NT2/D1 (cell line): ENCODE data around the gene OR4C3.
"Not testable (repeated sequence)": the region's sequence is repeated elsewhere in the genome, so short reads cannot be mapped to it uniquely, and the experiment has no call there.

Experiments
- DNase-seq: peaks from one replicate; pipeline ENCODE4 v3.0.0-alpha.2; 2011; ENCODE audit warnings: low read depth, low spot score
- H3K27me3 ChIP-seq: 2 replicates; pipeline ENCODE4 v1.6.0; 2011; ENCODE audit warnings: mild to moderate bottlenecking; ENCODE audit not compliant: insufficient read length, insufficient read depth
- H3K36me3 ChIP-seq: 2 replicates; pipeline ENCODE4 v1.6.1; 2011; ENCODE audit warnings: mild to moderate bottlenecking, low read length, mixed read lengths; ENCODE audit not compliant: insufficient read depth, insufficient read length
- H3K4me1 ChIP-seq: 2 replicates; pipeline ENCODE4 v1.5.1; 2011; ENCODE audit not compliant: insufficient read depth, insufficient read length
- H3K4me3 ChIP-seq: 2 replicates; pipeline ENCODE4 v1.5.1; 2011; ENCODE audit warnings: low read depth; ENCODE audit not compliant: insufficient read length
- H3K9ac ChIP-seq: 2 replicates; pipeline ENCODE4 v1.6.0; 2011; ENCODE audit warnings: low read depth; ENCODE audit not compliant: insufficient read length
- H3K9me3 ChIP-seq: 2 replicates; pipeline ENCODE4 v1.5.1; 2011; ENCODE audit warnings: mild to moderate bottlenecking, low read length; ENCODE audit not compliant: insufficient read depth
- SUZ12 ChIP-seq: IDR thresholded peaks from 2 replicates; pipeline ENCODE4 v1.6.1; 2011; ENCODE audit not compliant: insufficient read length, insufficient read depth; ENCODE audit errors: extremely low read depth
- YY1 ChIP-seq: IDR thresholded peaks from 2 replicates; pipeline ENCODE4 v1.6.1; 2011; ENCODE audit not compliant: insufficient read length, insufficient read depth
- ZNF274 ChIP-seq: IDR thresholded peaks from 2 replicates; pipeline ENCODE4 v1.6.1; 2011; ENCODE audit warnings: mild to moderate bottlenecking, low read depth, low read length

Gene OR4C3

GRCh38 chr11:48354013-48354412 is 29.3 kb downstream of the OR4C3 start:
- Histone ChIP-seq H3K4me1 (no peaks in the 10 kb centered on the region), H3K9me3 (peaks cover 10% of the 10 kb centered on the region; the same call in 1 of the 2 replicates), H3K27me3 (no peaks in the 10 kb centered on the region), H3K9ac (no peak overlapping the region), H3K36me3 (no peaks in the 10 kb centered on the region), H3K4me3 (no peak overlapping the region)
- TF ChIP-seq ZNF274 (no peak), YY1 (no peak), SUZ12 (no peak)
- DNase-seq: no peak

- Histone ChIP-seq H3K36me3 (no peaks in the 10 kb centered on the region), H3K9me3 (peaks cover 10% of the 10 kb centered on the region; the same call in 1 of the 2 replicates)
- TF ChIP-seq YY1 (no peak), SUZ12 (no peak), ZNF274 (no peak)
Observed at GRCh38 chr11:48354677-48355076, 30.0 kb downstream of the OR4C3 start.

GRCh38 chr11:48361289-48361688 is 36.6 kb downstream of the OR4C3 start:
- not testable (repeated sequence) for H3K27me3 ChIP-seq, H3K9ac ChIP-seq, H3K9me3 ChIP-seq, H3K4me1 ChIP-seq, H3K36me3 ChIP-seq, DNase-seq, H3K4me3 ChIP-seq

More at GRCh38 chr11:48354677-48355076, 30.0 kb downstream of the OR4C3 start:
- Histone ChIP-seq H3K4me3 (no peak overlapping the region), H3K27me3 (no peaks in the 10 kb centered on the region), H3K4me1 (no peaks in the 10 kb centered on the region), H3K9ac (no peak overlapping the region)
- no peak for DNase-seq

GRCh38 chr11:48366365-48366764 is 41.6 kb downstream of the OR4C3 start, which contains the start of gene OR4C5:
Gene OR4C5 (minus strand): TSS chr11:48366465. CDS start chr11:48366465, 0 bp downstream.
- TF ChIP-seq ZNF274 (no peak), YY1 (no peak), SUZ12 (no peak)
- H3K36me3 ChIP-seq: no peaks in the 10 kb centered on the region
- no peaks in the 10 kb centered on the region for H3K4me1 ChIP-seq
- DNase-seq: no peak
- H3K9me3 ChIP-seq: no peaks in the 10 kb centered on the region
- H3K27me3 ChIP-seq: no peaks in the 10 kb centered on the region
- no peak within 1 kb of the TSS for H3K4me3 ChIP-seq
- H3K9ac ChIP-seq: no peak within 1 kb of the TSS
